ENCODE data around the gene PLEK. TPM values are rescaled to one million over a fixed set of nuclear protein-coding genes. Genes with fewer than 3 reads are reported as not detected.
A peak's percentile ranks its signal among the peaks of the same experiment; 100 is the strongest.

The PLEK gene
- total and polyA plus RNA-seq, 9 of the 15 experiments (the other 6 are each of a cell fraction or from before 2014, with no cell fraction given): 0.14 to 1.2 (median 0.36) TPM

- TF ChIP-seq, protein P1, sequence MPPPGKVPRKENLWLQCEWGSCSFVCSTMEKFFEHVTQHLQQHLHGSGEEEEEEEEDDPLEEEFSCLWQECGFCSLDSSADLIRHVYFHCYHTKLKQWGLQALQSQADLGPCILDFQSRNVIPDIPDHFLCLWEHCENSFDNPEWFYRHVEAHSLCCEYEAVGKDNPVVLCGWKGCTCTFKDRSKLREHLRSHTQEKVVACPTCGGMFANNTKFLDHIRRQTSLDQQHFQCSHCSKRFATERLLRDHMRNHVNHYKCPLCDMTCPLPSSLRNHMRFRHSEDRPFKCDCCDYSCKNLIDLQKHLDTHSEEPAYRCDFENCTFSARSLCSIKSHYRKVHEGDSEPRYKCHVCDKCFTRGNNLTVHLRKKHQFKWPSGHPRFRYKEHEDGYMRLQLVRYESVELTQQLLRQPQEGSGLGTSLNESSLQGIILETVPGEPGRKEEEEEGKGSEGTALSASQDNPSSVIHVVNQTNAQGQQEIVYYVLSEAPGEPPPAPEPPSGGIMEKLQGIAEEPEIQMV (tag; conservative IDR thresholded peaks at IDR 0.05; ENCODE audit: low read depth): no peak
- TF ChIP-seq, protein P2, sequence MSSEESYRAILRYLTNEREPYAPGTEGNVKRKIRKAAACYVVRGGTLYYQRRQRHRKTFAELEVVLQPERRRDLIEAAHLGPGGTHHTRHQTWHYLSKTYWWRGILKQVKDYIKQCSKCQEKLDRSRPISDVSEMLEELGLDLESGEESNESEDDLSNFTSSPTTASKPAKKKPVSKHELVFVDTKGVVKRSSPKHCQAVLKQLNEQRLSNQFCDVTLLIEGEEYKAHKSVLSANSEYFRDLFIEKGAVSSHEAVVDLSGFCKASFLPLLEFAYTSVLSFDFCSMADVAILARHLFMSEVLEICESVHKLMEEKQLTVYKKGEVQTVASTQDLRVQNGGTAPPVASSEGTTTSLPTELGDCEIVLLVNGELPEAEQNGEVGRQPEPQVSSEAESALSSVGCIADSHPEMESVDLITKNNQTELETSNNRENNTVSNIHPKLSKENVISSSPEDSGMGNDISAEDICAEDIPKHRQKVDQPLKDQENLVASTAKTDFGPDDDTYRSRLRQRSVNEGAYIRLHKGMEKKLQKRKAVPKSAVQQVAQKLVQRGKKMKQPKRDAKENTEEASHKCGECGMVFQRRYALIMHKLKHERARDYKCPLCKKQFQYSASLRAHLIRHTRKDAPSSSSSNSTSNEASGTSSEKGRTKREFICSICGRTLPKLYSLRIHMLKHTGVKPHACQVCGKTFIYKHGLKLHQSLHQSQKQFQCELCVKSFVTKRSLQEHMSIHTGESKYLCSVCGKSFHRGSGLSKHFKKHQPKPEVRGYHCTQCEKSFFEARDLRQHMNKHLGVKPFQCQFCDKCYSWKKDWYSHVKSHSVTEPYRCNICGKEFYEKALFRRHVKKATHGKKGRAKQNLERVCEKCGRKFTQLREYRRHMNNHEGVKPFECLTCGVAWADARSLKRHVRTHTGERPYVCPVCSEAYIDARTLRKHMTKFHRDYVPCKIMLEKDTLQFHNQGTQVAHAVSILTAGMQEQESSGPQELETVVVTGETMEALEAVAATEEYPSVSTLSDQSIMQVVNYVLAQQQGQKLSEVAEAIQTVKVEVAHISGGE (CRISPR knock-in tag; IDR thresholded peaks at IDR 0.05): 0 out of 6 replicates have a peak, but pooled peaks of 1 of the 3 experiments have one; percentile 23
- TF ChIP-seq, protein P3, sequence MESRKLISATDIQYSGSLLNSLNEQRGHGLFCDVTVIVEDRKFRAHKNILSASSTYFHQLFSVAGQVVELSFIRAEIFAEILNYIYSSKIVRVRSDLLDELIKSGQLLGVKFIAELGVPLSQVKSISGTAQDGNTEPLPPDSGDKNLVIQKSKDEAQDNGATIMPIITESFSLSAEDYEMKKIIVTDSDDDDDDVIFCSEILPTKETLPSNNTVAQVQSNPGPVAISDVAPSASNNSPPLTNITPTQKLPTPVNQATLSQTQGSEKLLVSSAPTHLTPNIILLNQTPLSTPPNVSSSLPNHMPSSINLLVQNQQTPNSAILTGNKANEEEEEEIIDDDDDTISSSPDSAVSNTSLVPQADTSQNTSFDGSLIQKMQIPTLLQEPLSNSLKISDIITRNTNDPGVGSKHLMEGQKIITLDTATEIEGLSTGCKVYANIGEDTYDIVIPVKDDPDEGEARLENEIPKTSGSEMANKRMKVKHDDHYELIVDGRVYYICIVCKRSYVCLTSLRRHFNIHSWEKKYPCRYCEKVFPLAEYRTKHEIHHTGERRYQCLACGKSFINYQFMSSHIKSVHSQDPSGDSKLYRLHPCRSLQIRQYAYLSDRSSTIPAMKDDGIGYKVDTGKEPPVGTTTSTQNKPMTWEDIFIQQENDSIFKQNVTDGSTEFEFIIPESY (CRISPR knock-in tag; IDR thresholded peaks at IDR 0.05): peak; percentile 49; the same call in 1 of the 2 replicates
These were observed 45.5 kb upstream of the PLEK start, which contains the start of gene CNRIP1 (continued) for GRCh38 chr2:68319398-68320117.
